ENCODE measurements around the gene ADK. TPM values are rescaled to one million over a fixed set of nuclear protein-coding genes. Genes with fewer than 3 reads are reported as not detected.

Gene ADK
- total and polyA plus RNA-seq, 2 of the 13 experiments (the other 11 are each of a cell fraction or from before 2014, with no cell fraction given), result 48.6 to 79.1 TPM

- TF ChIP-seq ZHX2 (IDR thresholded peaks at IDR 0.05; ENCODE audit: low read depth) (no peak), ZHX2 (CRISPR knock-in tag; IDR thresholded peaks at IDR 0.05; ENCODE audit: borderline replicate concordance) (no peak), FOXK2 (IDR thresholded peaks at IDR 0.05) (no peak), THAP11 (CRISPR knock-in tag; IDR thresholded peaks at IDR 0.05) (no peak), KAT7 (CRISPR knock-in tag; IDR thresholded peaks at IDR 0.05; ENCODE audit: borderline replicate concordance) (no peak), DBP (CRISPR knock-in tag; IDR thresholded peaks at IDR 0.05; ENCODE audit: not compliant biosample characterization) (no peak), POLR2G (IDR thresholded peaks at IDR 0.05; ENCODE audit: low read depth, low read length) (no peak), MYC (CRISPR knock-in tag; IDR thresholded peaks at IDR 0.05; ENCODE audit: borderline replicate concordance) (no peak), MLLT10 (CRISPR knock-in tag; IDR thresholded peaks at IDR 0.05) (no peak), AKAP8 (CRISPR knock-in tag; IDR thresholded peaks at IDR 0.05) (no peak), ZNF317 (CRISPR knock-in tag; IDR thresholded peaks at IDR 0.05) (no peak), ZNF510 (CRISPR knock-in tag; IDR thresholded peaks at IDR 0.05; ENCODE audit: low read depth) (no peak), RARA (CRISPR knock-in tag; IDR thresholded peaks at IDR 0.05) (no peak)
Measured at GRCh38 chr10:74363727-74364126, 212.7 kb downstream of the ADK start (continued).
